ENCODE measurements around the gene C7orf57. TPM values are rescaled to one million over a fixed set of nuclear protein-coding genes. Genes with fewer than 3 reads are reported as not detected.
A peak's percentile ranks its signal among the peaks of the same experiment; 100 is the strongest.

C7orf57 gene
- total RNA-seq, 2 experiments from 2014 or later: 0.33 to 0.46 TPM

DNA sequence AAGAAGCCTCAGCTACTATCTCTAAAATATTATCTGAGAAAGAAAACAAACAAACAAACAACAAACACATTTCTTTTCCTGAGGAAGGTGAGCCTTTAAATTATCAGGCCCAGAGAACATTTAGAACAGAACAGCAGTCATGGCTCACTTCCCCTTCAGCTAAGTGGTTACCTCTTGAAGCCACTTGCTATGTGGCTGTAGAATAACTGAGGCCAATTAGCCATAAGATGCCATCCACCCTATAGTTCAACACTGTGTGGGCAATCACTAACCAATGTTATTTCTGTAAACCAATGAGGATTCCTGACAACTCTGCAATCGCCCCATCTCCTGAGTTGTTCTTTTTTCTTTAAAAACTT, 50.1 kb downstream of the C7orf57 start:
- Mint-ChIP-seq H3K9me3 (ENCODE audit: low read depth) (no peaks in the 10 kb centered on the region), H3K27me3 (no peaks in the 10 kb centered on the region), H3K4me3 (peak overlapping the region; percentile 47), H3K36me3 (ENCODE audit: low read depth) (peaks cover 4% of the 10 kb centered on the region), H3K27ac (peak overlapping the region; percentile 96), H3K4me1 (peaks cover 61% of the 10 kb centered on the region)
- DNase-seq (no peak), ATAC-seq (no peak)
- ChIA-PET POLR2A (no interaction called here), CTCF (interaction anchor here (1.1 to 5.1 kb wide), 3 partner anchors 24 to 107 kb away, joined by 3 to 22 read pairs (median 4); no protein-coding TSS in a partner anchor)
- intact Hi-C loops (cut with DNase I, micrococcal nuclease): loop anchor here (1.0 to 2.0 kb wide), 6 partner anchors 32 to 213 kb away; partner anchors contain the start of genes C7orf57 (in 2 of the 2) and HUS1 (in 2 of the 2)

DNA sequence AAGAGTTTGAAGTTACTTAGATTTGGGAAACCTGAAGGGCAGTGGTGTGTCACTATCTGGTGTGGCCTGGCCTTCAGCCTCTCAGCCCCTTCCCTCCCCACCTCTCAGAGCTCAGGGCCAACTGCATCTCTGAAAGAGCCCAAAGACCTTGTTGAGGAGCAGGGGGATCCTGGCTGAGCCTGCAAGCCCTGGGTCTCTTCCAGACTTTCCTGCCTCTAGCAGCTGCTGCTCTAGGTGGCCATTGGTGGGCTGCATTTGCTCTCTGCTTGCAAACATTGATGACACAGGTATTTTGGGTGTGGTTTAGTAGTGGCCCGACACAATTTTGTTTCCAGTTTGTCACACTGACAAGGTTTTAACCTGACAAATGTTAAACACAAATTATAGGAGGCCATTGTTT, 50.6 kb downstream of the C7orf57 start:
- no peak for ATAC-seq
- Mint-ChIP-seq H3K4me3 (no peak overlapping the region), H3K27ac (peak overlapping the region; percentile 96), H3K9me3 (ENCODE audit: low read depth) (no peaks in the 10 kb centered on the region), H3K27me3 (no peaks in the 10 kb centered on the region), H3K36me3 (ENCODE audit: low read depth) (peaks cover 9% of the 10 kb centered on the region), H3K4me1 (peaks cover 65% of the 10 kb centered on the region)
- peak; percentile 16 for DNase-seq
- CTCF ChIA-PET: interaction anchor here (1.4 to 5.1 kb wide), 2 partner anchors 23 to 108 kb away, joined by 3 to 22 read pairs; no protein-coding TSS in a partner anchor
- POLR2A ChIA-PET: no interaction called here
- intact Hi-C loops (cut with DNase I, micrococcal nuclease): loop anchor here (1.0 to 2.0 kb wide), 6 partner anchors 33 to 213 kb away; partner anchors contain the start of genes C7orf57 (in 2 of the 2) and HUS1 (in 2 of the 2)

DNA sequence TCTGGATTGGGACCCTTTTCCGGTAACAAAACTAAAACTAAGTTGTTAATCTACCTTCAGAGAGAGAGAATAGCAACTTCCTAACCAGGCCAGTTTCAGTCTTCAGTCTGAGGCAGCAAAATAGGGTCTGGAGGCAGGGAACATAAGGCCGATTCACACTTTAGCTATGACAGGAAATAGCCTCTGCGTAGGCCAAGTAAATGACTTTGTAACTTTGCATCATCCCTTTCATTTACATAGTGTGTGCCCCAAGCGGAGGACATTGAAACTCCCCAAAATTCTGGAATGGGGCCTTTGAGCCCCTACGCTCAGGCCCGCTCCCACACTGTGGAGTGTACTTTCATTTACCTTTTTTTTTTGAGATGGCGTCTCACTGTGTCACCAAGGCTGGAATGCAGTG, 52.0 kb downstream of the C7orf57 start:
- peak overlapping the region; percentile 81 for H3K4me3 Mint-ChIP-seq
- peak; percentile 35 for DNase-seq
- ATAC-seq: peak; percentile 6
- ChIA-PET POLR2A (interaction anchor here (0.8 kb wide), 1 partner anchor 114 kb away, joined by 6 read pairs; no protein-coding TSS in a partner anchor), CTCF (interaction anchor here (0.6 to 1.6 kb wide), 3 partner anchors 27 to 137 kb away, joined by 3 read pairs; no protein-coding TSS in a partner anchor)
- intact Hi-C loops (cut with DNase I, micrococcal nuclease): no loop called here
- no peaks in the 10 kb centered on the region for H3K9me3 Mint-ChIP-seq (ENCODE audit: low read depth)
- H3K27me3 Mint-ChIP-seq: no peaks in the 10 kb centered on the region
- peak overlapping the region; percentile 96 for H3K27ac Mint-ChIP-seq
- peaks cover 78% of the 10 kb centered on the region for H3K4me1 Mint-ChIP-seq
- peaks cover 23% of the 10 kb centered on the region for H3K36me3 Mint-ChIP-seq (ENCODE audit: low read depth)

DNA sequence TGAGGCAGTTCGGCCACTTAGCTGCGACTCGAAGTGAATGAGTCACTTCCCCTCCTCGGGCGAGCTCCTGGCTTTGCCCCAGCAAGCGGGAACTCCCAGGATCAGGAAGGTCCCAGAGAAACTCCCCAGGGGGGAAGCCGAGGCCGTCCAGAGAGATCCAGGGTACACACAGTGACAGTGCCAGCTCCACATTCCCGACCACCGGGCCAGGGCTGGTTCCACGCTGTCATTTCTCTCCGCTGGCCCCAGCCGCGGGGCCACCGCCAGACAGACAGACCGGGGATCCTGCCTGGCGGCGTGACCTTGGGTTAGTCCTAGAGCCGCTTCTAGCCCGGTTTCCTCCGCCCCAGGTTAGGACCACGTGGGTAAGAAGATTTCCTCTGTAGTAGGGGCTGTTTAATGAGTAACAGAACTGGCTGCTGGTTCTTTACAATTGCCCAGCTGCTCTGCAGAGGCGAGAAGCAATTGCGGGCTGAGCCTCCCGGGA, 53.3 kb downstream of the C7orf57 start:
- no peaks in the 10 kb centered on the region for H3K9me3 Mint-ChIP-seq (ENCODE audit: low read depth)
- ChIA-PET CTCF (interaction anchor here (0.6 to 1.6 kb wide), 2 partner anchors 97 to 106 kb away, joined by 3 read pairs; no protein-coding TSS in a partner anchor), POLR2A (no interaction called here)
- DNase-seq (no peak), ATAC-seq (peak; percentile 73)
- peaks cover 33% of the 10 kb centered on the region for H3K36me3 Mint-ChIP-seq (ENCODE audit: low read depth)
- no peaks in the 10 kb centered on the region for H3K27me3 Mint-ChIP-seq
- intact Hi-C loops (cut with DNase I, micrococcal nuclease): loop anchor here (1.0 to 2.0 kb wide), 5 partner anchors 9 to 109 kb away; partner anchors contain the start of genes C7orf57 (in 1 of the 2) and HUS1 (in 1 of the 2)
- H3K4me1 Mint-ChIP-seq: peaks cover 67% of the 10 kb centered on the region
- peak overlapping the region; percentile 96 for H3K27ac Mint-ChIP-seq
- H3K4me3 Mint-ChIP-seq: peak overlapping the region; percentile 81

DNA sequence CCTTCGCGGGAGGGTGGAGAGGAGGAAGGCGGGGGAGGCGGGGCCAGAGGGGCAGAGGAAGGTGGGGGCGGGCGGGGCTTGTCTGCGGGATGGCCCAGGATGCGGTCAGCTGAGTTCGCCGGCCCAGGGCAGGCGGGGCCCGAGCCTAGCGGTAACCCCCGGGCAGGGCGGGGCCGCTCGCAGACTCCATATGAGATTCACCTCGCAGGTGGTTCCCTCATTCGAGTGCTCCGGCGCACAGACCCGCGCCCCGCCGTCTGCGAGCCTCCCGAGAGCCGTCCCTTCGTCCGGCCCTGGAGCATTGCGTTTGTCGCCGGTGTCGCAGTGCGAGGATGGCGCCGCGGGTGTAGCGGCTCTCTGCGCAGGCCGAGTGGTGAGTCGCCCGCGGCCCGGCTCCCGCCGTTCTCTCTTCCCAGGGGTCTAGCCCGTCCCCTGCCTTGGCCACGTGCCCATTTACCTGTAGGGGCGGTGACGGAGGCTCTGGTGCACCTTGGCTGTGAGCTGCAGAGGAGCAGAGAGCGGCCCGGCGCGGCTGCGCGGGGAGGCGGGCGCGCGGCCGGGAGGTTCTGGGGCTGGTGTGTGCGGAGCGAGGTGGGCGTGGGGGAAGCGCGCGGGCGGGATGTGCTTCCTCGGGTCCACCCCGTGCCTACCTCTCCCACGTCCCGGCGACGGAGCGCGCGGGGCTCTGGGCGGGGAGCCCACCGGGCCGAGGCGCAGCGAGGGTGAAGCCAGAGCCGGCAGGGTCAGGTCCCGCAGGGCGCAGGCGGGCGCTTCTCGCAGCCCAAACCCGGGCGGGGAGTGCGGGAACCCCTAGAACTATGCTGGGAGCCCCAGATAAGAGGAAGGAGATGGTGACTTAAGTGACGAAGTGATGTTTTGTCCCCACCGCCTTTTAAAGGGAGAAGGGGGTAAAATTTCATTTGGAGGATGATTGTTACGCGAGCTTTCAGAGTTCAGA, 54.0 kb downstream of the C7orf57 start, which contains the start of gene UPP1:
UPP1 (plus strand) TSS at position 220 of the 958 bp plus-strand sequence. CDS start 5,519 bp downstream, outside the sequence.
- Mint-ChIP-seq H3K4me1 (peaks cover 63% of the 10 kb centered on the region), H3K36me3 (ENCODE audit: low read depth) (peaks cover 38% of the 10 kb centered on the region), H3K27ac (peak within 1 kb of the TSS; percentile 96), H3K9me3 (ENCODE audit: low read depth) (no peaks in the 10 kb centered on the region), H3K4me3 (peak within 1 kb of the TSS; percentile 81), H3K27me3 (no peaks in the 10 kb centered on the region)
- ATAC-seq: peak; percentile 69
- intact Hi-C loops (cut with DNase I, micrococcal nuclease): loop anchor here (1.0 to 2.0 kb wide), 5 partner anchors 8 to 110 kb away; partner anchors contain the start of genes C7orf57 (in 1 of the 2) and HUS1 (in 1 of the 2)
- peak; percentile 95 for DNase-seq
- ChIA-PET CTCF (interaction anchor here (0.6 to 1.1 kb wide), 2 partner anchors 101 to 107 kb away, joined by 3 read pairs; no protein-coding TSS in a partner anchor), POLR2A (no interaction called here)

DNA sequence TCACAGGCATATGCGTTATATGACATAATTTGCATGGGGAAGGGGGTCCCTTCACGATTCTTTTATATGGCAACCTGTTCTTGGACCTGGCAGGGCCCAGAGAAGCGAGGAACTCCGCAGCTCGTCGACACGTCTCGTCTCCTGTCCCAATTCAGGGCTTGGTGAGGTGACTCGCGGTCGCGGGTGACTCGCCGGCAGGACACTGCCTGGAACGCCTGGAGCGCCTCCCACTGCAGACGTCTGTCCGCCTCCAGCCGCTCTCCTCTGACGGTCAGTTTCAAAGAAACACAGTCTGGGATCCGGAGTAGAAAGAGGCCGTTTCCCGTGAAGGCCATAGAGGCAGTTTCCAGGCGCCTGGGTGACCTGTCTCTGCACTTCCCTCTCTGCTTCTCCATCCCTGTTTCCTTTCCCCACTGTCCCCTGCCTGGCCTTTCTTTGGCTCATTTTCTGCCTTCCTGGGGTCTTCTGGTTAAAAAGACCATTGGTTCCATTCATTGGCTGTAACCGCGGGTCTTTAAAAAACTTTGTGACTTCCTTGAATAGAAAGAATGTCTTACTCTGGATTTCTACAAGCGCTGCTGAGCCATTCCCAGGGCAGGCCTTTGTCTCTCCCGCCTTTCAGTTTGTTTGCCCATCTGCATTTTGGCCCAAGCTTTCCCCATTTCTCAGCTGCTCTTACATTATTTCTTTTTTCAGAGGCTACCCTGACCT, 54.9 kb downstream of the C7orf57 start:
- H3K4me1 Mint-ChIP-seq: peaks cover 62% of the 10 kb centered on the region
- no peaks in the 10 kb centered on the region for H3K9me3 Mint-ChIP-seq (ENCODE audit: low read depth)
- ATAC-seq (no peak), DNase-seq (no peak)
- ChIA-PET POLR2A (no interaction called here), CTCF (interaction anchor here (1.1 kb wide), 1 partner anchor 102 kb away, joined by 3 read pairs; no protein-coding TSS in a partner anchor)
- H3K36me3 Mint-ChIP-seq (ENCODE audit: low read depth): peaks cover 48% of the 10 kb centered on the region
- H3K27me3 Mint-ChIP-seq: no peaks in the 10 kb centered on the region
- peak overlapping the region; percentile 81 for H3K4me3 Mint-ChIP-seq
- peak overlapping the region; percentile 67 for H3K27ac Mint-ChIP-seq
- intact Hi-C loops (cut with DNase I, micrococcal nuclease): no loop called here

DNA sequence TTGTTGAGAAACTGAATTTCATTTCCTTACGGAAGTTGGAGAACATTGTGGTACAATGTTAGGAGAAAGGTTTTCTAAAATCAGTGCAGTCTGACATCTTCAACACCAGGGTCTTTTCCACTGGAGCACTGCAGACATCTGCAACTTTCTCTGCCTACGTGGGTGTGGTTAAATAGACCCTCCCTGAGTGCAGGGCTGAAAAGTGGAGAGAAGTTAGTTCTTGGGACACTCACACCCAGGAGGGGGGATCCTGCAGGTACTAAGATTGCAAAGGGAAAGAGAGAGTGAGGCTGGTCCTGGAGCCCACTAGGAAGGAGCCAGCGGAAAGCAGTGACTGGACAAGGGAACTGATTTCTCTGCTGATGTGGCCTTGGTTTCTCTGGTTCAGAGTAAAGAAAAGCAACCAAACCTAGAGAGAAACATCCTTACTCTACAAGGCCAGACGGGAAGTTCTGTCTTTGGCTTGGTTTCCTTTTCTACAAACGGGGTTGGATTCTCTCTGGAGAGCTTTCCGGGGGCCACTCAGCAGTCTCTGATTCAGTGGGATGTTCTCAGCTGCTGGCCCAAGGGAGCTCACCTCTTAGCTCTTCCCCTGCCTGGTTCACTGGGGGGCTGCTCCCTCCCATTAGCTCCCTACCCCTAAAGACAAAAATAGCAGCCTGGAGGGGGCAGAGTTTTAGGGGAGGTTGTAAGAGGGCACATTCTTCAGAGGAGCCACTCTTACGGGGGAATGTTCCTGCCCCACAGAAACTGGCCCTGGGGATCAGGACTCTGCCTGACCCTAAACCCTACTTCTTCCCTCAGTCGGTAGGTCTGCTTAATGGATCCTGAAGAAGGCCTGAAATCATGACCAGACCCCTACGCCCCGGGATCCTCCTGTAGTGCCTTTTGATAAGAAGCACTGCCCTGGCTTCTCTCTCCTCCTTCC, 56.4 kb downstream of the C7orf57 start:
- DNase-seq (no peak), ATAC-seq (no peak)
- H3K4me1 Mint-ChIP-seq: peaks cover 61% of the 10 kb centered on the region
- POLR2A ChIA-PET: no interaction called here
- peak overlapping the region; percentile 18 for H3K4me3 Mint-ChIP-seq
- H3K9me3 Mint-ChIP-seq (ENCODE audit: low read depth): no peaks in the 10 kb centered on the region
- H3K27ac Mint-ChIP-seq: peak overlapping the region; percentile 55
- intact Hi-C loops (cut with DNase I, micrococcal nuclease): no loop called here
- peaks cover 59% of the 10 kb centered on the region for H3K36me3 Mint-ChIP-seq (ENCODE audit: low read depth)
- CTCF ChIA-PET: interaction anchor here (0.6 to 3.0 kb wide), 5 partner anchors 11 to 147 kb away, joined by 3 to 22 read pairs (median 4); no protein-coding TSS in a partner anchor
- H3K27me3 Mint-ChIP-seq: no peaks in the 10 kb centered on the region

DNA sequence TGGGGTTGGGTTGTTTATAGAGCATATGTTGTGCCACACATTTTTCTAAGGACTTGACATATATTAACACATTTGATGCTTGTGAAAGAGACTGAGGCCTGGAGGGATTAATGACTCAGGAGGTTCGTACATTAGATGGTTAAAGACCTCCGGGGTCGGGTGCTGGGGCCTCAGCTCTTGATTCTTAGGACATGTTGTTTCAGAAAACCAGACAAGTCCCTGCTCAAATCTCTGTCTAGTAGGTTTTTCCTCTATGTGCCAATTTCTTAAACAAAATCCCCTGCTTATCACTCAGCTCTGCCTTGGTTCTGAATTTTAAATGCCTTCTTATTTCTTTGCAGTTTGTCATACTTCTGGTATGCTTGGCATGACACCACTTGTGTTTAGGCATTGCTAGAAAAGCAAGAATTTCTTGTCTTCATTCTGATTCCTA, 59.5 kb downstream of the C7orf57 start:
- intact Hi-C loops (cut with DNase I, micrococcal nuclease): no loop called here
- POLR2A ChIA-PET: no interaction called here
- CTCF ChIA-PET: interaction anchor here (2.0 kb wide), 1 partner anchor 15 kb away, joined by 7 read pairs; no protein-coding TSS in a partner anchor
- no peak overlapping the region for H3K4me3 Mint-ChIP-seq
- H3K36me3 Mint-ChIP-seq (ENCODE audit: low read depth): peaks cover 85% of the 10 kb centered on the region
- peak overlapping the region; percentile 2 for H3K27ac Mint-ChIP-seq
- H3K9me3 Mint-ChIP-seq (ENCODE audit: low read depth): no peaks in the 10 kb centered on the region
- ATAC-seq (no peak), DNase-seq (no peak)
- H3K27me3 Mint-ChIP-seq: no peaks in the 10 kb centered on the region
- peaks cover 74% of the 10 kb centered on the region for H3K4me1 Mint-ChIP-seq

DNA sequence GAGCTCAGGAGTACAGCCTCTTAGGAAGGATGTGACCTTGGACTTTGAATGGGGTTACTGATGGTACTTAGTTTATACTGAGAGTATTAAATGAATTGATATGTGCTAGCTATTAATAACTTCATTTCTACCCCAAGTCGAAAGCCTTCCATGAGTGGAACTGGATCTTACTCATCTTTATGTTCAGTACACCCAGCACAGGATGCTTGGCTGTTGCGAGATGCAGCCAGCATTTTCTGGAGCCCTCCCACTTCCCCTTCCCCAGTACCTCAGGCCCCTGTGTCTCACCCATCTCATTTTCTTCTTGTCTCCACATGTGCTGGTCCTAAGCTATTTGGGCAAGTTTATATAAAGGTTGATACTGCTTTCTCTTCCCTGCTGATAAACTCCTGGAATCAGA, 60.9 kb downstream of the C7orf57 start:
- peak overlapping the region; percentile 22 for H3K4me3 Mint-ChIP-seq
- DNase-seq (peak; percentile 54), ATAC-seq (peak; percentile 72)
- intact Hi-C loops (cut with DNase I, micrococcal nuclease): no loop called here
- ChIA-PET CTCF (interaction anchor here (0.5 to 2.0 kb wide), 4 partner anchors 14 to 158 kb away, joined by 3 to 7 read pairs (median 4); no protein-coding TSS in a partner anchor), POLR2A (interaction anchor here (1.0 kb wide), 1 partner anchor 14 kb away, joined by 3 read pairs; no protein-coding TSS in a partner anchor)
- H3K27me3 Mint-ChIP-seq: no peaks in the 10 kb centered on the region
- H3K27ac Mint-ChIP-seq: peak overlapping the region; percentile 71
- H3K4me1 Mint-ChIP-seq: peaks cover 64% of the 10 kb centered on the region
- H3K36me3 Mint-ChIP-seq (ENCODE audit: low read depth): peaks cover 74% of the 10 kb centered on the region
- H3K9me3 Mint-ChIP-seq (ENCODE audit: low read depth): no peaks in the 10 kb centered on the region

All from activated CD4-positive, alpha-beta T cell treated with anti-CD3 and anti-CD28 coated beads for 36 hours (primary cell).